NT2/D1 (cell line): ENCODE measurements around the gene ARFGAP2.

Experiments used
- SUZ12 ChIP-seq: IDR thresholded peaks from 2 replicates; pipeline ENCODE4 v1.6.1; 2011; ENCODE audit not compliant: insufficient read length, insufficient read depth; ENCODE audit errors: extremely low read depth
- YY1 ChIP-seq: IDR thresholded peaks from 2 replicates; pipeline ENCODE4 v1.6.1; 2011; ENCODE audit not compliant: insufficient read length, insufficient read depth
- ZNF274 ChIP-seq: IDR thresholded peaks from 2 replicates; pipeline ENCODE4 v1.6.1; 2011; ENCODE audit warnings: mild to moderate bottlenecking, low read depth, low read length

GRCh38 chr11:47132981-47133380 is 43.7 kb downstream of the ARFGAP2 start:
- TF ChIP-seq ZNF274 (no peak), YY1 (no peak), SUZ12 (no peak)
